ENCODE results near the gene TEX51.

The TEX51 gene

GRCh38 chr2:126893606-126894005, 5.1 kb upstream of the TEX51 start:
- DNase-seq (ENCODE audit: low read depth): no peak

- DNase-seq (ENCODE audit: low read depth): no peak
Observed at GRCh38 chr2:126894082-126894481, 4.6 kb upstream of the TEX51 start.

- no peak for DNase-seq (ENCODE audit: low read depth)
Observed at GRCh38 chr2:126894585-126895182, 4.0 kb upstream of the TEX51 start.

DNA sequence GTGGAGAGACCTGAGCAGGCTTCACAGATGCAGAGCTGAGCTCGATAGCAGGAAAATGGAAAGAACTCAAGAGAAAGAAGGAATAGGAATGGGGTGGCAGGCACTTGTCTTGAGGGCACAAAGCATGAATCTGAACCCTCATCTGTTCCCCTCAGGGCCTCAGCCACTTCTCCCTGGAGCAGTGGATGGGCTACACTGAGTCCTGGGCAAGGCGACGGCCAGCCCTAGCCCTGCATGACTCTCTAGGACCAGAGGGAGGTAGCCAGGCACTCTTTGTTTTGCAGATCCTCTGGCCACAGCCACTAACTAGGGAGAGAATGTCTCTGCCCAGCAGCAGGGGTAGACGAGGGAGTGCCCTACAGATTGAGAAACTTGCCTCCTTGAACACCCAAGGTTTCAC, 3.4 kb upstream of the TEX51 start:
- no peak for DNase-seq (ENCODE audit: low read depth)

DNA sequence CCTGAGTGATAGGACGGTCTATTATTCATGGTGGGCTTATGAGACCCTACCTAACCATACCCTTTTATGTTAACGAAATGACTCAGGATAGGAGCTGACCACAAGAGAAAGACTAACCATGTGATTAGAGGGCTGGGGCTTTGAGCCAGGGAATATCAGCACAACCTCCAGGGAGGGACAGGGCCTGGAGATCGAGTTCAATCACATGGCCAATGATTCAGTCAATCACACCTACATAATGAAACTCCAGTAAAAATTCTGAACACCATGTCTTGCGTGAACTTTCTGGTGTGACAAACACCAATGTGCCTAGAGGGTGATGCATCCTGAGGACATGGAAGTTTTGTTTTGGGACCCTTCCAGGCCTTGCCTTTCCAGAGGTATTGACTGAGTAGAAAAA, 2.2 kb upstream of the TEX51 start:
- DNase-seq (ENCODE audit: low read depth): no peak

GRCh38 chr2:126899616-126900185, 1.0 kb downstream of the TEX51 start:
- no peak for DNase-seq (ENCODE audit: low read depth)

DNA sequence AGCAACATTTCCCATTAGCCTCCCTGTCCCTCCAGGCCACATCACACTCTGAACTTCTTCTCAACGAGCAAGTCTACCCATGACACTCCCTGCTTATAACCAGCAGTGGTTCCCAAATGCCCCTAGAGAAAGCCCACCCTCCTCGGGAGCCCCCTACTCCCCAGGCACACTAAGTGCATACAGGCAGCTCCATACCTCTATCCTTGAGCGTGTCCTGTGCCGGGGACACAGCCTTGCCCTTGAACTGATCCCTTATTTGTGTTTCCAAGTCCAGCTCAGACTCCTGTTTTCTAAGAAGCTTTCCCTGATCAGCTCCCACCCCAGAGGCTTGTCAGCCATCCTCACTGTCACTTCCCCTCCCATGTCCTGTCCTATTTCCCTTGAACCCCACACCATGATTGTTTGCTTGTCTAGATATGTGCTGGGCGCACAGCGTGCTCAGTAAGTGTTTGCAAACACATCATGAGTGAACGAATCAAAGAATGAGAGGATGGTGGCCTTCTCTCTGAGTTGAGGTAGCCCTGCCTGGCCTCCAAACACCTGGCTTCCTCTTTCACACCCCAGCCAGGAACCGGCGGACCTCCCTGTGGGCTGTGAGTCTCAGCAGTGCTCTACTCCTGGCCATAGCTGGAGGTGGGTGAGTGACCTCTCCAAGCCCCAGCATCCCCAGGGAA, 2.1 kb downstream of the TEX51 start:
- no peak for DNase-seq (ENCODE audit: low read depth)

DNA sequence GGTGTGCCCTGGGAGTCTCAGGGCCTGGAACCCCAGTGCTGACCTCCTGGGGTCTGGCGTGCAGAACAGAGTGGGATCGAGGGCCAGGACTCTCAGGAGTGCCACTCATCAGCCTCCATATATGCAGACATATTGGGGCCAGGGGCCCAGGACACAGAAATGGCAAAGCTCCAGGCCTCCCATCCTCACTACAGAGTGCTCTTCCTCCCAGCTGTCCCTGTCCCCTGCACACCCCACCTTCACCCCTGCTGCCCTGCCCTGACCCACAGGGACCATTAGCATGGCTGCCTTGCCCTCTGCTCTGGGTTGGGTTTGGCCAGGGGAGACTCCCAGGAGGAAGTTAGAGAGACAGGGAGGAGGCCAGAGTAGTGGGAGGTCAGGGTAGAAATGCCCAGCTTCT, 2.8 kb downstream of the TEX51 start:
- DNase-seq (ENCODE audit: low read depth): no peak

- no peak for DNase-seq (ENCODE audit: low read depth)
Observed at GRCh38 chr2:126902152-126902835, 3.6 kb downstream of the TEX51 start.

DNA sequence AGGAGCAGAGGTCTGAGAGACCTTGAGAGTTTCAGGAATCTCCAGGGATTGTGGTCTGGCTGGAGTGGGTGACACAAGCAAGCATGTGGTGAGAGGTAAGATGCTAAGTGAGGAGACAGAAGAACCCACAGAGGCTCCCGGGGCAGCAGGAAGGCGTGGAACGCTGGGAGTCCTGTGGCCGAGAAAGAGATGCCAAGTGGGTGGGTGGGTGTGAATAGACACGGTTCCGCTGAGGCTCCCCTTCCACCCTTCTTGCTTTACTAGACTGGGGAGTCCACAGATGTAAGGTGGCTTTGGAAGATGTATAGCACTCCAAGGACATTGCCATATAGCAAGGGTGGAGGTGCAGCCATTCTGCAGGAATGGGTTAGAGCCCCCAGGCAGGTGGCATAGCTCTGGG, 4.2 kb downstream of the TEX51 start:
- DNase-seq (ENCODE audit: low read depth): no peak

DNA sequence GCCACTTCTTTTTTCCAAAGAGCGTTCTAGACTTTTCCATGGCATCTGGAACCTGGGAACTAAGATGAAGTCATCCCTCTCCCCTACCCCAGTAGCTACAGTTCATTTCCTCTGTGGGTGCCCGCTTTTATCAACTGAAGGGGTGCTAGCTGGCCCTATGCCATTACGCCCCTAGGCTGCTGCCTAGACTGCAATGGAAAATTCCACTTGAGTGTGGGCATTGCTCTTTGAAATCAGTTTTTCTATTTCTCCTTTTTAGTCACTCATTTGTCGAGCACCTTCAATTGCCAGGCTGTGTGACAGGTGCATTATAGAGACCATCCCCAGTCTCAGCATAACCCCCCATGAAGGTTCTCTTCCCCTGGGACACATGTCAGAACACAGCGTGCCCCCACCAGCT, 7.3 kb downstream of the TEX51 start:
- no peak for DNase-seq (ENCODE audit: low read depth)

GRCh38 chr2:126906781-126907180, 8.1 kb downstream of the TEX51 start:
- no peak for DNase-seq (ENCODE audit: low read depth)

GRCh38 chr2:126907671-126908070, 9.0 kb downstream of the TEX51 start:
- no peak for DNase-seq (ENCODE audit: low read depth)

DNA sequence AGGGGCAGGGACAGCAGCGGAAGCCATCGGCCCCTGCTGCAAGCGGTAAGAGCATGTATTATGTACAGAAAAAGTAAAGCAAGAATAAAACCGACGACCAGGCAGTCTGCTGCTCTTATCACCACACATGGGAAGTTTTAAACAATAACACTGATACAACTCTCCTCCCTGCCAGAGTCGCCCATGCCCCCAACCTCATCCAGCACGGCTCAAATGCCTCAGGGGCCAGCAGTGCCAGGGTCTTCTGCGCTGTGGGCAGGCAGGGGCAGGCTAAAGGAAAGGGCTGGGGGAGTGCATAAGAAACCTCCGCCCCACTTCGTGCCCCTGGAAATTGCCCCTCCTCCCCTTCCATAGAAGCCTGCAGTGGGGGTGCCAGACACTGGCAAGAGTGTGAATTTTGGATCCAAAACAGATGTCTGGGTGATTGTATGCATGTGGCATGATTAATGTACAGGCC, 10.1 kb downstream of the TEX51 start:
- no peak for DNase-seq (ENCODE audit: low read depth)

DNA sequence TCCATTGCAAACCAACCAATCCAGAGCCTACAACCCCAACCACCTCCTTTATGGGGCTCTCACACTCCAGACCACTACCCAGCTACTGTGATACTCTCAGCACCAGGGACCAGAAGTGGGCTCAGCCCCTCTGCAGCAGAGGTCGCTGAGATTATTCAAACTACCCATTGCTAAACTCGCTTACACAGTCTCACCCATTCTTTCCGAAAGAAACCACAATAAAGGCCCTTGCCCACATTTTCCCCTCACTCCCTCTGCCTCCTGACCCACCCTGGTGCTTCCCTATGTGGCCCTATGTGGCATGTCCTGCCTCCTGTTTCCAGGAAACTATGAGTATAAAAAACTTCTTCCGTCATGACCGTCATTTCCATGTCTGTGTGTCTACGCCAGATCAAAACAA, 10.7 kb downstream of the TEX51 start:
- DNase-seq (ENCODE audit: low read depth): no peak

GRCh38 chr2:126909781-126910180, 11.1 kb downstream of the TEX51 start:
- DNase-seq (ENCODE audit: low read depth): no peak

GRCh38 chr2:126910637-126911036, 11.9 kb downstream of the TEX51 start:
- DNase-seq (ENCODE audit: low read depth): no peak

DNA sequence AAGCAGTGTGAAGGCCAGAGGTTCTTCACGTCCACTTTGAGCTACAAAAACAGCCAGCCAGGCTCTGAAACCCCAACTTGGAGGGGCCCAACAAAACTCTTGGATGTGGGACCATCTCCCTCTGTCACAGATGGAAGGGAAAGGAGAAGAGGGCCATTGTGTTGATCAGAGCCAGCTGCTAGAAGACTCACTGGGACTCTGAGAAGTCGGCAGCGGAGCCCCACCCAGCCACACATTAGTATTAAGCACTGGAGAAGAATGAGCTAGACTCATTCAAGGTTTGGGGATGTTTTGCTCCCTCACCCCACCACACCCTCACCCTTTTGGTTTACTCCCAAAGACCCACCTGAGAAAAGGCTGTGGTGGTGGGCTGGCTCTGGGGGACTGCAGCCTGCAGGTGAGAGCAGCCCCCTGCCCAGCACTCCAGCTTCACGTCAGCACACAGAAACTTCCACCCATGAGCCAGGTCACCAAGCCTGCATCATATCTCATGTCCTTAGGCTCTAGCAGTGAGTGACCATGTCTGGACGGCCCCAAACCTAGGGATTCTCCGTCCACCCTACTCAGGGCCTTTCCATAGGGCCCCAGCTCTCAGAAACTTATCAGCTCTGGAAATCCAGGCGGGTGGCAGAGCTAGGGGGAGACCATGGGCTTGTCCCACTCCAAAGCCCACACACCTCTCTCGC, 12.6 kb downstream of the TEX51 start:
- no peak for DNase-seq (ENCODE audit: low read depth)

- DNase-seq (ENCODE audit: low read depth): no peak
Observed at GRCh38 chr2:126912201-126912600, 13.5 kb downstream of the TEX51 start.

GRCh38 chr2:126913329-126913728, 14.6 kb downstream of the TEX51 start:
- no peak for DNase-seq (ENCODE audit: low read depth)

DNA sequence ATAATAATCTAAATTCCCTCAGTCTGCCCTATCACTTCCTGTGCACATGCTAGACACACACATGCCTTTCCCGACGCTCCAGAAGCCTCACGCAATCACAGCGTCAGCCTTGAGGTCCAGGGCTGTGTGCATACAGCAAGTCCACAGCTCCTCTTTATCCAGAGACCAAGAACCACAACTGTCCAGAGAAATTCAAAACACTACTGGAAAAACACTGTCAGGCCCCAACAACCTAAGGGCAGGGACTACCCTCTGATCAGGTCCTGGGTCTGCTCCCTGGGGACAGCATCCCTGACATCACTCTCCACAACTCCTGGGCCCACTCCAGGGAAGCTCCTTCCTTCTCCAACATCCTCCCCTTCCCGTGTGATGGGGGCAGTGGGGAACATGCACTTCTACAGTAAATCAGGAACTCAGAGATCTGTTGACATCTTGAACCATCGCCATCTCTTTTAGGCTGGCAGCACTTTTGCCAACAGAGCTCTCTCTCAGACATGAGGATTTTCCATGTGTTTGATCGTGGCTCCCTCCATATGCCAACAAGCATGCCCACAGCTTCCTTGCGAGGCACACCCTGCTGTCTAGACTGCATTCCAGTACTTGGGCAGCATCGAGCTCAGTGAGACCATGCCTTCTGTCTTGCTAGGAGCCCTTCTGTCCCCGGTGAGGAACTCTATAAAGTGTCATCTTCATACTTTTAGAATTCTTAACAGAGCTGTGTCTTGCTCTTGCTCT, 15.4 kb downstream of the TEX51 start:
- DNase-seq (ENCODE audit: low read depth): no peak

Measured in activated gamma-delta T cell treated with anti-CD3 and anti-CD28 coated beads, Interleukin-2, amount 50 U/mL, for 16 hours (primary cell).